GM12878 (cell line): Measurements from ENCODE around the gene ZWILCH.

Experiments used
- CBX3 ChIP-seq: fragments of 200-600 bp; sonication (generic); IDR thresholded peaks from 2 replicates; pipeline ENCODE4 v1.6.1; 2016; ENCODE audit warnings: low read depth, borderline replicate concordance
- CHD4 ChIP-seq: fragments of 200-600 bp; sonication (generic); IDR thresholded peaks from 2 replicates; pipeline ENCODE4 v1.6.1; 2016; ENCODE audit warnings: mild to moderate bottlenecking
- CTCF ChIP-seq, 3 experiments: IDR thresholded peaks in 2 of 3; conservative IDR thresholded peaks in 1 of 3; 2 replicates each; pipeline ENCODE4 v1.5.1; 2011; ENCODE audit warnings: low read depth in 3 of 3, low read length in 3 of 3, mild to moderate bottlenecking in 3 of 3, control low read depth in 2 of 3, moderate library complexity in 2 of 3, inconsistent platforms in 1 of 3, mixed read lengths in 1 of 3; ENCODE audit not compliant: control insufficient read depth in 2 of 3, insufficient read depth in 1 of 3; ENCODE audit errors: extremely low read depth in 1 of 3
- NFIC ChIP-seq: IDR thresholded peaks from 2 replicates; pipeline ENCODE4 v1.6.1; 2012; ENCODE audit warnings: low read depth, mild to moderate bottlenecking, inconsistent platforms, low read length, moderate library complexity
- POLR2A ChIP-seq: IDR thresholded peaks from 2 replicates; pipeline ENCODE4 v1.6.1; 2011; ENCODE audit warnings: low read depth, mild to moderate bottlenecking, low read length
- SPI1 ChIP-seq: IDR thresholded peaks from 2 replicates; pipeline ENCODE4 v1.6.1; 2011; ENCODE audit warnings: low read depth, mild to moderate bottlenecking, low read length, moderate library complexity, borderline replicate concordance; ENCODE audit not compliant: insufficient read depth
- SREBF2 ChIP-seq: IDR thresholded peaks from 2 replicates; pipeline ENCODE4 v1.6.1; 2012; ENCODE audit warnings: mild to moderate bottlenecking, low read length

- TF ChIP-seq SREBF2: no peak
- TF ChIP-seq SPI1: no peak
- no peak for TF ChIP-seq NFIC
- TF ChIP-seq CTCF (IDR thresholded peaks at IDR 0.05 in 2 of 3, conservative IDR thresholded peaks at IDR 0.05 in 1 of 3; ENCODE audit: control insufficient read depth in 2 of 3, extremely low read depth in 1 of 3, insufficient read depth in 1 of 3, low read depth in 3 of 3, low read length in 3 of 3): no peak
- no peak for TF ChIP-seq POLR2A
- no peak for TF ChIP-seq CBX3
- TF ChIP-seq CHD4: no peak
These were observed 68.2 kb downstream of the ZWILCH start for GRCh38 chr15:66573348-66573718.
